ENCODE data around the gene OR8S1.
"Not testable (repeated sequence)": the region's sequence is repeated elsewhere in the genome, so short reads cannot be mapped to it uniquely, and the experiment has no call there.

OR8S1 gene, protein sequence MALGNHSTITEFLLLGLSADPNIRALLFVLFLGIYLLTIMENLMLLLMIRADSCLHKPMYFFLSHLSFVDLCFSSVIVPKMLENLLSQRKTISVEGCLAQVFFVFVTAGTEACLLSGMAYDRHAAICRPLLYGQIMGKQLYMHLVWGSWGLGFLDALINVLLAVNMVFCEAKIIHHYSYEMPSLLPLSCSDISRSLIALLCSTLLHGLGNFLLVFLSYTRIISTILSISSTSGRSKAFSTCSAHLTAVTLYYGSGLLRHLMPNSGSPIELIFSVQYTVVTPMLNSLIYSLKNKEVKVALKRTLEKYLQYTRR

DNA sequence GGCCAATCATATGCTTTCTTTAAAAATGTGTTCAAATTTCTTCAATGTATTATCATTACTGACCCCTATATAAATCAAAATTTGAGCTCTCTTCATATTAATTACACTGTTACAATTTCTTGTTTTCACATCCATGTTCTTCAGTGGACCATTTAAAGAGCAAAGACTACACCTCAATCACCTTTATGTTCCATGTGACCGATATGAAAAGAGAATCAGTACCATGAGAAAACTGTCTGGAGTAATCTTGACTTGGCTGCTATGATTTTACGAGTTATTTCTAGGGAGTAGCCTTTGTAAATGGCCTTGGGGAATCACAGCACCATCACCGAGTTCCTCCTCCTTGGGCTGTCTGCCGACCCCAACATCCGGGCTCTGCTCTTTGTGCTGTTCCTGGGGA is at the start of gene OR8S1:
TSS of gene OR8S1 (plus strand) at position 301 of the 400 bp plus-strand sequence. CDS start at position 301, 0 bp downstream.
- DNase-seq = no peak

DNA sequence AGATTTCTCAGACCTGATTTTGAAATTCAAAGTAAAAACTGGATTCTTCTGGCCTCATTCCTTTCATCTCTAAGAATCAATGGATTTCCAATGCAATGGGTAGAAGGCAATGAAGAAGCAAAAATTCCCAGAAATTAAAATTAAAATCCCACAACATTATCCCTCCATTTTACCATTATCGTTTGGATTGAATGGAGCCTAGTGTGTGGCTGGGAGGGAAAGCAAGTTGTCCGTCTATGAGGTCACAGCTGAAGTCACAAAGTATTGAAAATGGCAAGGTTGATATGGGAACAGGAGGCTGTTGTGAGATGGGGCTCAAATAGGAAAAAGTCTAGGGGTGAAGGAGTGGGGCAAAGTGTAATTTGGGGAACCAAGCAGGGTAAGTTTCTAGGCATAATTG is 43.2 kb upstream of the OR8S1 start, which contains the start of gene C12orf54:
TSS of gene C12orf54 (plus strand) at position 301 of the 400 bp plus-strand sequence. CDS start 799 bp downstream, outside the sequence.
- no peak for DNase-seq

DNA sequence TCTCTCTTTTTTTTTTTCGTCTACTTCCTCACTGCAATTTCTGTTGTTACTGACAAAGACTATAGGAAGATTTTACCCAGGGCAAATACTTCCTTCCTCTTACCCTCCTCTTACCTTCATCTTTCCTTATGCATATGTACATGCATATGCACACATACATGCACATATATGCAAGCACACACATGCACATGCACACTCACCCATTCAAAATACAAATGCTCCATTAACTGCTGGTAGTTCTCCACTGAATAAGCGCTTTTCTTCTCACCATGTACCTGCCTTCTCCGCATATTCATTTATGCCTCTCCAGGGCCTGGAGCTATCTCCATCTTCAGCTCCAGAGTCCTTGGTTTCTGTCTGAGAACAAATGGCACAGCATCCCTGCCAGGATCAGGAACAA is 42.5 kb upstream of the OR8S1 start:
- no peak for DNase-seq

DNA sequence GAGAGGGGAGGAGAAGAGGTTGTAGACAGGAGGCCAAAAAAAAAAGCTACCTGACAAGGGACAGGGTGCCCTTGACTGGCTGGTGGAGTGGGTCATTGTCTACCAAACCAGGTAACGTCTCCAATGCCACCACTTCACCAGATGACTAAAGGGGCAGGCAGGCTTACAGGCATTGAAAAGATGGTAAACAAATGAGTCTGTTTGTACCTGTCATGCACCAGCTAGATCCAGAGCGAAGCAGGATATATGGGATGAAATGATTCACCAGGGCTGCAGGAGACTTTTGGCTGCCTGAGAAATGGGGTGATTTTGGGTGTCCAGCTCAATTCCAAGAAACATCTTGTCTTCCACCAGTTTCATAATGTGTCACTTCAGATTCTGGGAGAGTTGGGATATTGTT is 39.2 kb upstream of the OR8S1 start:
- no peak for DNase-seq

DNA sequence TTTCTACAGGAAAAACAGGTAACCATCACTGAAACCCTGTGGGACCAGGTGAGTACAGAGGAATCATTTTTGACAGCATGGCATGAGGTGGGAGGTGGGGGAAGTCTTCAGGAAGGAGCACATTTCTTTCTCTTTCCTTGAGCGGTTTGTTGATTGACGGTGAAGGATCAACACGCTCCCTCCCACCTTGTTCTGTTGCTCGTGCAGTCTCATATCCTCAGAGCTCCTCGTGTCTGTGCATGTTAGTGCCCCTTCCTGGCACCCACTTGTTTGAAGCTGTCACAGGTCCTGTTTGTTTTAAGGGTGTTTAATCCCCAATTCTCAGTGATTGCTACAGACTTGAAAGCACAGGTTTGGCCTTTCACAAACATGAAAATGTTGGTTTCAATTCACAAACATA is 38.8 kb upstream of the OR8S1 start:
- DNase-seq = no peak

DNA sequence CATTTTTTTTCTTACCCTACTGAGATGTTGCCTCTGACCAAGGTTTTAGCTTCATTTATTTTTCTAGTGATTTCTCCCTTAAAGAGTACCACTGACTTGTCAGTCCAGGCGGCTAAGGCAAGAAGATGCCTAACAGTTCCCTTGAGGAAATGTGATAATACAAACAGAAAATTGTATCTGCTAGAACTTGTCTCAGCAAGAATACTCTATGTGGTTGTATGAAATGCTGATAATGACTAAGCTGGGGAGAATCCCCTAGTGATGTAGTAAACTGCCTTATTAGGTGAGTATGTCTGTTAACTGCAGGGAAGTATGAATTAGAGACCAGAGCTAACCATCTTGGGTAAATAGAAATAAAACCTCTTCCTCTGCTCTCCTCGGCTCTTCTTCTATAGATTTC is 36.4 kb upstream of the OR8S1 start:
- no peak for DNase-seq

DNA sequence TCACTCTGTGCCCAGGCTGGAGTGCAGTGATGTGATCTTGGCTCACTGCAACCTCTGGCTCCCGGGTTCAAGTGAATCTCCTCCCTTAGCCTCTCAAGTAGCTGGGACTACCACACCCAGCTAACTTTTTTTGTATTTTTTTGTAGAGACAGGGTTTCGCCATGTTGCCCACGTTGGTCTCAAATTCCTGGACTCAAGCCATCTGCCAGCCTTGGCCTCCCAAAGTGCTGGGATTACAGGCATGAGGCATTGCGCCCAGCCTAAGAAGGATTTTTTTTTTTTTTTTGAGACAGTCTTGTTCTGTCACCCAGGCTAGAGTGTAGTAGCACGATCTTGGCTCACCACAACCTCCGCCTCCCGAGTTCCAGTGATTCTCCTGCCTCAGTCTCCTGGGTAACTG is 36.0 kb upstream of the OR8S1 start:
- not testable (repeated sequence) for DNase-seq

DNA sequence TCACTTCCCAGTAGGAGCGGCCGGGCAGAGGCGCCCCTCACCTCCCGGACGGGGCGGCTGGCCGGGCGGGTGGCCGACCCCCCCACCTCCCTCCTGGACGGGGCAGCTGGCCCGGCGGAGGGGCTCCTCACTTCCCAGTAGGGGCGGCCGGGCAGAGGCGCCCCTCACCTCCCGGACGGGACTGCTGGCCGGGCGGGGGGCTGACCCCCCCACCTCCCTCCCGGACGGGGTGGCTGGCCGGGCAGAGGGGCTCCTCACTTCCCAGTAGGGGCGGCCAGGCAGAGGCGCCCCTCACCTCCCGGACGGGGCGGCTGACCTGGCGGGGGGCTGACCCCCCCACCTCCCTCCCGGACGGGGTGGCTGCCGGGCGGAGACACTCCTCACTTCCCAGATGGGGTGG is 25.2 kb upstream of the OR8S1 start:
- not testable (repeated sequence) for DNase-seq

DNA sequence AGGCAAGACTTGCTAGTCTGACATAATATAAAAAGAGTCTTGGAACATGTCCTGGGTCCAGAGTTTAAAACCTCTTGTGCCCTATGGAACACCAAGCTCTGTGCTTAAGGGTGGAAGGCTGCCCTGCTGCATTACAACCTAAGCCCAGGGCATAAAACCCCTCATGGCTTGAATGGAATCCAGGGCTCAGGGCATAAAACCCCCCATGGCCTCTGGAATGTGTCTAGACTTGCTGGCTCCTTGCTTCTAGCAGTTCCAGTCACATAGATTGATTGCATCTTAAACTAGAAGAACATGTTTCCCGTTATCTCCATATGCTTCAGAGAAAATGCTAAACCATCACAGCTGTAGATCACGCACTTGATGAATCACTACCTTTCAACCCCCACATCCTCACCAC is 18.6 kb upstream of the OR8S1 start:
- peak; percentile 64 for DNase-seq

DNA sequence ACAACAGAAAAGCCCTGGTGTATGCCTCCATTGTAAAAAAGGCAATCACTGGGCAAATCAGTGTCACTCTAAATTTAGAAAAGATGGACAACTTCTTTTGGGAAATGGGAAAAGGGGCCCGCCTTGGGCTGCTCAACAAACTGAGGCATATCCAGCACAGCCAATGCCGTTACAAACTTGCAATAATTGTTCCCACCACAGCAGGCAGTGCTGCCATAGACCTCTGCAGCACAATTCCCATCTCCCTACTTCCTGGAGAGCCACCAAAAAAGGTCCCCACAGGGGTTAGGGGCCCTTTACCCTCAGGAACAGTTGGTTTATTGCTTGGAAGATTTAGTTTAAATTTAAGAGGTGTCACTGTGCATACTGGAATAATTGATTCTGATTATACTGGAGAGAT is 16.4 kb upstream of the OR8S1 start:
- DNase-seq = no peak

DNA sequence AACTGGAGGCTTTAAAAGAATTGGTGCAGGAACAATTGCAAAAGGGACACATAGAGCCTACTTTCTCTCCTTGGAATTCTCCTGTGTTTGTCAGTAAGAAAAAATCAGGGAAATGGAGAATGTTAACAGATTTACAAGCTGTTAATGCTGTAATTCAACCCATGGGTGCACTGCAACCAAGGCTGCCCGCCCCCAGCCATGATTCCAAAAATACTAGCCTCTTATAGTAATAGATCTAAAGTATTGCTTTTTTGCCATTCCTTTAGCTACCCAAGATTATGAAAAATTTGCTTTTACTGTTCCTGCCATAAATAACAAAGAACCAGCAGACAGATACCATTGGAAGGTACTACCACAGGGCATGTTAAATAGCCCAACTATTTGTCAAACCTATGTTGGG is 15.3 kb upstream of the OR8S1 start:
- no peak for DNase-seq

DNA sequence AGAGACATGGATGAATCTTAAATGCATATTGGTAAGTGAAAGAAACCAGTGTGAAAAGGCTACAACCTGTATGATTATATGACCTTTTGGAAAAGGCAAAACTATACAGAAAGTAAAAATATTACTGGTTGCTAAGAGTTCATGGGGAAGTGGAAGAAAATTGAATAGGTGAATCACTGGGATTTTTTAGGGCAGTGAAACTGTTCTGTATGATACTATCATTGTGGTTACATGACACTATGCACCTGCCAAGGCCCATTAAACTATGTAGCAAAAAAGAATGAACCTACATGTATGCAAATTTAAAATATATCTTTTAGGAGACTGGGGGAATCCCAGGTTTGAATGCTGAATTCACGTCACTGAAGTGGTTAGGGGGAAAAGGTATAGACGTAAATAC is 12.6 kb upstream of the OR8S1 start:
- DNase-seq = no peak

DNA sequence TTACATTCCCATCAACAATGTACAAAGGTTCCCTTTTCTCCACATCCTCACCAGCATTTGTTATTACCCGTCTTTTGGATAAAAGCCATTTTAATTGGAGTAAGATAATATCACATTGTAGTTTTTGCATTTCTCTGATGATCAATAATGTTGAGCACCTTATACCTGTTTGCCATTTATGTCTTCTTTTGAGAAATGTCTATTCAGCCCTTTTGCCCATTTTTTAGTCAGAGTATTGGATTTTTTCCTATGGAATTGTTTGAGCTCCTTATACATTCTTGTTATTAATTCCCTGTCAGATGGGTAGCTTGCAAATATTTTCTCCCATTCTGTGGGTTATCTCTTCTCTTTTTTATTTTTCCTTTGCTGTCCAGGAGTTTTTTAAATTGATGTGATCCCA is 10.7 kb upstream of the OR8S1 start:
- DNase-seq = no peak

DNA sequence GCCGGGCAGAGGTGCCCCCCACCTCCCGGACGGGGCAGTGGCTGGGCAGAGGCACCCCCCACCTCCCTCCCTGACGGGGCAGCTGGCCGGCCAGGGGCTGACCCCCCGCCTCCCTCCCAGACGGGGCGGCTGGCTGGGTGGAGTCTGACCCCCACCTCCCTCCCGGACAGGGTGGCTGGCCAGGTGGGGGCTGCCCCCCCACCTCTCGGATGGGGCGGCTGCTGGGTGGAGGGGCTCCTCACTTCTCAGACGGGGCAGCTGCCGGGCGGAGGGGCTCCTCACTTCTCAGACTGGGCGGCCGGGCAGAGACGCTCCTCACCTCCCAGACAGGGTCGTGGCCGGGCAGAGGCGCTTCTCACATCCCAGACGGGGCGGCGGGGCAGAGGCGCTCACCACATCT is 5.1 kb upstream of the OR8S1 start:
- DNase-seq = not testable (repeated sequence)

DNA sequence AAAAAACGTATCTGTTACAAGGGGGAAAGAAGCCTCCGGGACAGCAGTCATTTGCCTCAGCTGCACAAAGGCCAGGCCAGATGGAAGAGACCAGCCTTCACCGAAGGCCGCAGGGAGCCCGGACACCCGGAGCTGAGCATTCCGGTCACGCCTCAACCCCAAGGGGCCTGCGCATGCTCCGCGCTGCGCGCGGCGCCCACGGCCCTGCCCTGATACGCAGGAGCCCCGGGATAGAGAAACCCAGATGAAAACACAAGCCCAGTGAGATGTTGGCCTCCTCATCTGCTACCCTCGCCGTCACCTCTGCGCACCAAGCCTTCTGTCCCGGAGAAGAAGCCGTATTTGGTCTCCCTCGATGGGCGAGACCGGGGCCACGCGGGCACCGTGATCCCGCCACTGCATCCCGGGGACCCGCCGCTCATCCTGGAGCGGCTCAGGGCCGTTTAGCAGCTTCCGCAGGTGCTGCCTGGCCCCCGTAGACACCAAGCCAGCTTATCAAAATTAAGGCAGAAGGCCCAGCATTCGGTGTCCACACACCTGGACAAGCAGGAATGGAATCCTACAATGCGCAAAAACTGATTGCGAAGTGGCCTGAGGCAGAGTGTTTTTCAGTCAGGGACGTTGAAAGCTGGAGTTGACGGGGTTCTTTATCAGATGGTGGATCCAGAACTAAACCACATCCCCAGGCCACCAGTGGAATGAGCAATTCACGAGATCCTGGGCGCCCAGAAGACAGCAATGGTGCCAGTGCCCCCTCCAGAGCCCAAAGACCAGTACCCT is 2.6 kb downstream of the OR8S1 start:
- no peak for DNase-seq

DNA sequence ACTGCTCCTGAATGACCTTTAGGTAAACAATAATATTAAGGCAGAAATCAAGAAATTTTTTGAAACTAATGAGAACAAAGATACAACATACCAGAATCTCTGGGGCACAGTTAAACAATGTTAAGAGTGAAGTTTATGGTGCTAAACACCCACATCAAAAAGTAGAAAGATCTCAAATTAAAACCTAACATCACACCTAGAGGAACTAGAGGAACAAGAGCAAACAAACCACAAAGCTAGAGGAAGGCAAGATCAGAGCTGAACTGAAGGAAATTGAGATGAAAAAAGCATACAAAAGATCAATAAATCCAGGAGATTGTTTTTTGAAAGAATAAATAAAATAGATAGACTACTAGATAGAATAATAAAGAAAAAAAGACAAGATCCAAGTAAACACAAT is 7.2 kb downstream of the OR8S1 start:
- DNase-seq = no peak

DNA sequence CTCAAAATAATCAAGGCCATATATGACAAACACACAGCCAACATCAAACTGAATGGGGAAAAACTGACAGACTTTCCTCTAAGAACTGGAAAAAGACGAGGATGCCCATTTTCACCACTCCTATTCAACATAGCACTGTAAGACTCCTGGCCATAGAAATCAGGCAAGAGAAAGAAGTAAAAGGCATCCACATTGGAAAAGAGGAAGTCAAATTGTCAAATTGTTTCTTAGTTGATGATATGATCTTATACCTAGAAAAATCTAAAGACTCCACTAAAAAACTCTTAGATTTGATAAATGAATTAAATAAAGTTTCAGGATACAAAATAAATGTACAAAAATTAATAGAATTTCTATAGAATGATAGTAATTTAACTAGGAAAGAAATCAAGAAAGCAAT is 11.2 kb downstream of the OR8S1 start:
- DNase-seq = no peak

DNA sequence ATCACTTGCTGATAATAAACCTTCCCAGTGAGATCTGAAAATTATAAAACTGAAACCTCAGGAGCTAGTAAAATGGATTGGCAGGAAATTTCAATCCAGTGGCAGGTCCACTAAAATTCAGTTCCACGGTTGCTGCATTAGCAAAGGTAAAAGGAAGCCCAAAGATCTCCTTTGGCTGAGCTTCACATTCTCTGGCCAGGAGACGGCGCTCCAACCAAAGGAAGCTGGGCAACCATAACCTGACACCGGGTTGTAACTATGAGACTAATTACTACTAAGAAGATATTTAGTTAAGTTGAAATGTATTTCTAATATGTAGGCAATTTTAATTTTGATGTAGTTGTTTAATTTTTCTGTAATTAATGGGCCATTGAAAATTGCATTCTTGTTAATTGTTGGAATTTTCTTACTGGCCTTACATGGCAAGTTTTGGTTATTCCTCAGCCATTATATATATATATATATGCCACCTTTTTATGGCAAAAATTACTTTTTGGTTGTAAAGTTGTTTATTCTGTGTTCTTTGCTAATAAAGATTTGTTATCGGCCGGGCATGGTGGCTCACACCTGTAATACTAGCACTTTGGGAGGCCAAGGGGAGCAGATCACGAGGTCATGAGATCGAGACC is 17.0 kb downstream of the OR8S1 start:
- DNase-seq = peak; percentile 73

DNA sequence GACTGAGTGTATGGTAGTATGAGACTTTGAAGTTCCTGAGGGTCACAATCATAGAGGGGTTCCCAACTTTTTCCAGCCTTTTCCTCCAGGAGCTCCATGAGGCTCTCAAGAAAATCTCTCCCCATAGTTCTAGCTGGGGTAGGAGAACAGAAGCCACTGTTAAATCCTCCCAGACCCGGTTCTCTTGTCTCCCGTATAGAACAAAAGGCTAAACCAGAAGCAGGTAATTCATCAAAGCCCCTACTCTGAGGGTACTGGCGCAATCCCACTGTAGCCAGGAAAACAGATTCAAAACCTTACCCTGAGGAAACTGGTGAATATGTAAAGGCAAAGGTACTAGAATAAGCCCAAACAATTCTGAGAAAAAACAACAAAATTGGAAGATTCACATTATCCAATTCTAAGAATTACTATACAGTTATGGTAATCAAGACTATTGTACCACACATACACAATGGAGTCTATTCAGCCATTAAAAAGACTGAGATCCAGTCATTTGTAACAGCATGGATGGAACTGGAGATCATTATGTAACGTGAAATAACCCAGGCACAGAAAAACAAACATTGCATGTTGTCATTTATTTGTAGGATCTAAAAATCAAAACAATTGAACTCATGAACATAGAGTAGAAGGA is 20.5 kb downstream of the OR8S1 start:
- no peak for DNase-seq

DNA sequence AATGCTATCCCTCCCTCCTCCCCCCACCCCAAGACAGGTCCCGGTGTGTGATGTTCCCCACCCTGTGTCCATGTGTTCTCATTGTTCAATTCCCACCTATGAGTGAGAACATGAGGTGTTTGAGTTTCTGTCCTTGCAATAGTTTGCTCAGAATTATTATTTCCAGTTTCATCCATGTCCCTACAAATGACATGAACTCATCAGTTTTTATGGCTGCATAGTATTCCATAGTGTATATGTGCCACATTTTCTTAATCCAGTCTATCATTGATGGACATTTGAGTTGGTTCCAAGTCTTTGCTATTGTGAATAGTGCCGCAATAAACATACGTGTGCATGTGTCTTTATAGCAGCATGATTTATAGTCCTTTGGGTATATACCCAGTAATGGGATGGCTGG is 21.6 kb downstream of the OR8S1 start:
- DNase-seq = not testable (repeated sequence)

DNA sequence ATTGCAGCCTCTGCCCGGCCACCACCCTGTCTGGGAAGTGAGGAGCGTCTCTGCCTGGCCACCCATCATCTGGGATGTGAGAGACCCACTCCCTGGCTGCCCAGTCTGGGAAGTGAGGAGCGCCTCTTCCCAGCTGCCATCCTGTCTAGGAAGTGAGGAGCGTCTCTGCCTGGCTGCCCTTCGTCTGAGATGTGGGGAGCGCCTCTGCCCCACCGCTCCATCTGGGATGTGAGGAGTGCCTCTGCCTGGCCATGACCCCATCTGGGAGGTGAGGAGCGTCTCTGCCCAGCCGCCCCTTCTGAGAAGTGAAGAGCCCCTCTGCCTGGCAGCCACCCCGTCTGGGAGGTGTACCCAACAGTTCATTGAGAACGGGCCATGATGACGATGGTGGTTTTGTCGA is 26.2 kb downstream of the OR8S1 start:
- not testable (repeated sequence) for DNase-seq

DNA sequence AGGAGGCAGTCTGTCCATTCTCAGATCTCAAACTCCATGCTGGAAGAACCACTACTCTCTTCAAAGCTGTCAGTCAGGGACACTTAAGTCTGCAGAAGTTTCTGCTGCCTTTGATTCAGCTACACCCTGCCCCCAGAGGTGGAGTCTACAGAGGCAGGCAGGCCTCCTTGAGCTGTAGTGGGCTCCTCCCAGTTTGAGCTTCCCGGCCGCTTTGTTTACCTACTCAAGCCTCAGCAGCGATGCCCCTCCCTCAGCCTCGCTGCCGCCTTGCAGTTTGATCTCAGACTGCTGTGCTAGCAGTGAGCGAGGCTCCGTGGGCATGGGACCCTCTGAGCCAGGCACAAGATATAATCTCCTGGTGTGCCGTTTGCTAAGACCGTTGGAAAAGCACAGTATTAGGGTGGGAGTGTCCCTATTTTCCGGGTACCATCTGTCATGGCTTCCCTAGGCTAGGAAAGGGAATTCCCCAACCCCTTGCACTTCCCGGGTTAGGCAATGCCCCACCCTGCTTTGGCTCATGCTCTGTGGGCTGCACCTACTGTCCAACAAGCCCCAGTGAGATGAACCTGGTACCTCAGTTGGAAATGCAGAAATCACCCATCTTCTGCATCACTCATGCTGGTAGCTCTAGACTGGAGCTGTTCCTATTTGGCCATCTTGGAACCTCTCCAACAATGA is 28.4 kb downstream of the OR8S1 start:
- peak; percentile 48 for DNase-seq

DNA sequence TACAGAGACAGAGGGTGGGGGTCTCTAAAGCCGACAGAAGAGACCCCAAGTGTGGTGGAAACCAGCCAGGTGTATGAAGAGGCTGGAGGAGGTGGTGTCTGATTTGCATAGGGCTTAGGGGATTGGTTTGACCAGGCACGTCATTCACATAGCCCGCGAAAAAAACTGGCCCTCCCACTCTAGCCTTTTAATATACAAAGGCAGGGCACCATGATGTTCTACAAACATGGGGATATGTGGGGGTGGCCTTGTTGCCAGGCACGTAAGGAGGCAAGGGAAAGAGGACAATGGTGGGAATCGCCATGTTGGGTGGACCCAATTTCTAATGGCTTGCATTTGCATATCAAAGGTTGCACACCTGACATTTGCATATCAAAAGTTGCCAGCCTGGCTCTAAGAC is 31.2 kb downstream of the OR8S1 start:
- DNase-seq = no peak

Data from islet precursor cell (in vitro differentiated cells).